Left kidney (tissue), 2 donors: Measurements from ENCODE around the gene ATP2B3. TPM values are rescaled to one million over a fixed set of nuclear protein-coding genes. Genes with fewer than 3 reads are reported as not detected.
A peak's percentile ranks its signal among the peaks of the same experiment; 100 is the strongest.

Source experiments
- DNase-seq: peaks from one replicate; pipeline ENCODE4 v3.0.0-alpha.2; 2013
- polyA plus RNA-seq: library from polyadenylated mRNA; unstranded; fragments of 120-200 nt; gene quantifications from one replicate; pipeline ENCODE4 v1.2.1, GENCODE V29; 2013; ENCODE audit not compliant: insufficient read length

Gene ATP2B3
- polyA plus RNA-seq, 1 donor: 0.18 TPM

- DNase-seq: peak; percentile 65
These were observed 9.8 kb upstream of the ATP2B3 start for GRCh38 chrX:153507484-153508178.

GRCh38 chrX:153509592-153509991 lies 7.8 kb upstream of the ATP2B3 start:
- DNase-seq: no peak

GRCh38 chrX:153510383-153510782 lies 7.1 kb upstream of the ATP2B3 start:
- no peak for DNase-seq

GRCh38 chrX:153511784-153512500 lies 5.5 kb upstream of the ATP2B3 start:
- no peak for DNase-seq

GRCh38 chrX:153512501-153512893 lies 4.9 kb upstream of the ATP2B3 start:
- DNase-seq: no peak

- DNase-seq: no peak
These were observed 4.2 kb upstream of the ATP2B3 start for GRCh38 chrX:153513265-153513664.

GRCh38 chrX:153514259-153514658 lies 3.2 kb upstream of the ATP2B3 start:
- no peak for DNase-seq

GRCh38 chrX:153515435-153515834 lies 2.0 kb upstream of the ATP2B3 start:
- DNase-seq: no peak

- no peak for DNase-seq
These were observed 1.4 kb upstream of the ATP2B3 start for GRCh38 chrX:153516073-153516472.

GRCh38 chrX:153517946-153518834 lies 748 bp downstream of the ATP2B3 start:
- no peak for DNase-seq

- no peak for DNase-seq
These were observed 2.3 kb downstream of the ATP2B3 start for GRCh38 chrX:153519569-153520286.

- DNase-seq: no peak
These were observed 3.0 kb downstream of the ATP2B3 start for GRCh38 chrX:153520287-153520917.

- no peak for DNase-seq
These were observed 3.6 kb downstream of the ATP2B3 start for GRCh38 chrX:153521034-153521433.

GRCh38 chrX:153522259-153522658 lies 4.8 kb downstream of the ATP2B3 start:
- DNase-seq: no peak

GRCh38 chrX:153523269-153523668 lies 5.8 kb downstream of the ATP2B3 start:
- DNase-seq: no peak

GRCh38 chrX:153524234-153524633 lies 6.8 kb downstream of the ATP2B3 start:
- DNase-seq: no peak

- DNase-seq: no peak
These were observed 8.0 kb downstream of the ATP2B3 start for GRCh38 chrX:153525451-153525850.

GRCh38 chrX:153526042-153526441 lies 8.6 kb downstream of the ATP2B3 start:
- DNase-seq: no peak

- DNase-seq: no peak
These were observed 9.4 kb downstream of the ATP2B3 start for GRCh38 chrX:153526801-153527200.

- no peak for DNase-seq
These were observed 9.8 kb downstream of the ATP2B3 start for GRCh38 chrX:153527208-153527607.

GRCh38 chrX:153530411-153531129 lies 13.1 kb downstream of the ATP2B3 start:
- DNase-seq: no peak
